H9 (cell line): ENCODE data around the gene BCAR3. TPM values are rescaled to one million over a fixed set of nuclear protein-coding genes. Genes with fewer than 3 reads are reported as not detected.

Source experiments
- DNase-seq: peaks from one replicate; pipeline ENCODE4 v3.0.0-alpha.2; 2017
- H2AFZ ChIP-seq: one replicate; pipeline ENCODE4 v1.6.1; 2013; ENCODE audit warnings: mild to moderate bottlenecking, low read length, control low read depth, moderate library complexity
- H2AK5ac ChIP-seq: 2 replicates; pipeline ENCODE4 v1.6.1; 2013; ENCODE audit warnings: low read length, control low read depth, mixed read lengths; ENCODE audit not compliant: insufficient read length
- H2BK120ac ChIP-seq: one replicate; pipeline ENCODE4 v1.6.1; 2013; ENCODE audit warnings: low read depth, mild to moderate bottlenecking, low read length, control low read depth, inconsistent platforms; ENCODE audit not compliant: poor library complexity, severe bottlenecking
- H2BK12ac ChIP-seq: 2 replicates; pipeline ENCODE4 v1.6.1; 2013; ENCODE audit warnings: low read length, control low read depth, mixed read lengths, low read depth; ENCODE audit not compliant: insufficient read length
- H2BK15ac ChIP-seq: 2 replicates; pipeline ENCODE4 v1.6.1; 2013; ENCODE audit warnings: low read depth, low read length, control low read depth
- H2BK20ac ChIP-seq: one replicate; pipeline ENCODE4 v1.6.1; 2013; ENCODE audit warnings: low read depth, mild to moderate bottlenecking, low read length, control low read depth, inconsistent platforms; ENCODE audit not compliant: poor library complexity, severe bottlenecking
- H2BK5ac ChIP-seq: 2 replicates; pipeline ENCODE4 v1.6.1; 2013; ENCODE audit warnings: low read length, control low read depth, mixed read lengths; ENCODE audit not compliant: insufficient read length
- H3K14ac ChIP-seq: 2 replicates; pipeline ENCODE4 v1.6.1; 2013; ENCODE audit warnings: low read length, control low read depth; ENCODE audit not compliant: insufficient read depth
- H3K18ac ChIP-seq: 2 replicates; pipeline ENCODE4 v1.6.1; 2013; ENCODE audit warnings: low read depth, mild to moderate bottlenecking, mixed read lengths, low read length, control low read depth; ENCODE audit not compliant: insufficient read length
- H3K23ac ChIP-seq: 2 replicates; pipeline ENCODE4 v1.6.1; 2013; ENCODE audit warnings: low read length, control low read depth, mixed read lengths, low read depth; ENCODE audit not compliant: insufficient read length
- H3K23me2 ChIP-seq: 2 replicates; pipeline ENCODE4 v1.6.1; 2013; ENCODE audit warnings: low read depth, mild to moderate bottlenecking, mixed read lengths, low read length, control low read depth; ENCODE audit not compliant: insufficient read length, poor library complexity, severe bottlenecking
- H3K27ac ChIP-seq: 2 replicates; pipeline ENCODE4 v1.5.1; 2013; ENCODE audit warnings: low read length, control low read depth, mixed read lengths, low read depth; ENCODE audit not compliant: insufficient read length
- H3K27me3 ChIP-seq: 2 replicates; pipeline ENCODE4 v1.6.1; 2013; ENCODE audit warnings: low read length, control low read depth, inconsistent platforms; ENCODE audit not compliant: insufficient read depth
- H3K4ac ChIP-seq: 2 replicates; pipeline ENCODE4 v1.6.1; 2013; ENCODE audit warnings: low read depth, mild to moderate bottlenecking, control low read depth, inconsistent platforms, low read length, moderate library complexity
- H3K4me1 ChIP-seq: 2 replicates; pipeline ENCODE4 v1.6.1; 2013; ENCODE audit warnings: low read length, control low read depth, inconsistent platforms; ENCODE audit not compliant: insufficient read depth
- H3K4me2 ChIP-seq: 2 replicates; pipeline ENCODE4 v1.6.1; 2013; ENCODE audit warnings: low read length, control low read depth, mixed read lengths; ENCODE audit not compliant: insufficient read length, insufficient read depth
- H3K56ac ChIP-seq: 2 replicates; pipeline ENCODE4 v1.6.1; 2013; ENCODE audit warnings: low read depth, mild to moderate bottlenecking, mixed read lengths, low read length, control low read depth; ENCODE audit not compliant: insufficient read length
- H3K79me1 ChIP-seq: 2 replicates; pipeline ENCODE4 v1.6.1; 2013; ENCODE audit warnings: low read depth, mild to moderate bottlenecking, moderate library complexity, low read length, control low read depth, inconsistent platforms; ENCODE audit not compliant: insufficient read depth, poor library complexity, severe bottlenecking
- H3K79me2 ChIP-seq: 2 replicates; pipeline ENCODE4 v1.6.1; 2013; ENCODE audit warnings: low read length, control low read depth, inconsistent platforms; ENCODE audit not compliant: insufficient read depth
- H3K9ac ChIP-seq: 2 replicates; pipeline ENCODE4 v1.6.1; 2013; ENCODE audit warnings: low read length, control low read depth, mixed read lengths; ENCODE audit not compliant: insufficient read length; ENCODE audit errors: extremely low read depth
- H3K9me3 ChIP-seq: one replicate; pipeline ENCODE4 v1.6.1; 2013; ENCODE audit warnings: low read depth, low read length, inconsistent platforms; ENCODE audit not compliant: control insufficient read depth
- H3T11ph ChIP-seq: one replicate; pipeline ENCODE4 v1.6.1; 2013; ENCODE audit warnings: mild to moderate bottlenecking, low read length, control low read depth, inconsistent platforms
- H4K20me1 ChIP-seq: one replicate; pipeline ENCODE4 v1.6.1; 2013; ENCODE audit not compliant: control insufficient read depth, insufficient read length, insufficient read depth
- H4K5ac ChIP-seq: 2 replicates; pipeline ENCODE4 v1.6.1; 2013; ENCODE audit warnings: low read depth, mild to moderate bottlenecking, mixed read lengths, low read length, control low read depth; ENCODE audit not compliant: insufficient read length
- H4K8ac ChIP-seq: replicated peaks from 2 replicates; pipeline ENCODE4 v1.6.1; 2013; ENCODE audit warnings: low read length, control low read depth, mixed read lengths, low read depth; ENCODE audit not compliant: insufficient read length
- H4K91ac ChIP-seq: 2 replicates; pipeline ENCODE4 v1.6.1; 2013; ENCODE audit warnings: low read depth, mild to moderate bottlenecking, moderate library complexity, mixed read lengths, low read length, control low read depth; ENCODE audit not compliant: insufficient read length
- H3K27ac Mint-ChIP-seq, 3 experiments: 2 replicates in 2 of 3; 3 replicates in 1 of 3; pipeline ENCODE4 v1.8.0; 2020 to 2021; ENCODE audit warnings: mixed read lengths in 3 of 3, mild to moderate bottlenecking in 1 of 3, moderate library complexity in 1 of 3
- H3K27me3 Mint-ChIP-seq: 2 replicates; pipeline ENCODE4 v1.8.0; 2021; ENCODE audit warnings: low read depth, mild to moderate bottlenecking, moderate library complexity, mixed read lengths
- H3K36me3 Mint-ChIP-seq, 3 experiments: 2 replicates in 2 of 3; 3 replicates in 1 of 3; pipeline ENCODE4 v1.8.0; 2020 to 2021; ENCODE audit warnings: low read depth in 3 of 3, mixed read lengths in 3 of 3; ENCODE audit not compliant: insufficient read depth in 1 of 3
- H3K4me1 Mint-ChIP-seq, 2 experiments: 2 replicates each; pipeline ENCODE4 v1.8.0; 2020; ENCODE audit warnings: mixed read lengths in 2 of 2
- H3K4me3 Mint-ChIP-seq, 2 experiments: 2 replicates in 1 of 2; 3 replicates in 1 of 2; pipeline ENCODE4 v1.8.0; 2020 to 2021; ENCODE audit warnings: mild to moderate bottlenecking in 2 of 2, mixed read lengths in 2 of 2, moderate library complexity in 1 of 2
- H3K9me3 Mint-ChIP-seq, 2 experiments: 2 replicates in 1 of 2; 3 replicates in 1 of 2; pipeline ENCODE4 v1.8.0; 2020; ENCODE audit warnings: mild to moderate bottlenecking in 2 of 2, mixed read lengths in 2 of 2, moderate library complexity in 1 of 2
- CTCF ChIP-seq: fragments of 200-600 bp; sonication (generic); conservative IDR thresholded peaks from 3 replicates; pipeline ENCODE4 v1.8.0; 2021; ENCODE audit warnings: antibody characterized with exemption, mild to moderate bottlenecking
- WGBS: extraction: QIAGEN DNeasy Blood & Tissue Kit; methylation state at CpG from one replicate; pipeline ENCODE4 v1.1.7; 2013; ENCODE audit warnings: missing lambda C conversion rate, low lambda C conversion rate, mixed read lengths; ENCODE audit not compliant: insufficient read length; ENCODE audit errors: extremely low coverage; 5-methylcytosine and 5-hydroxymethylcytosine counted together
- total RNA-seq: library from RNA; stranded (reverse); gene quantifications from 2 replicates; pipeline ENCODE4 v1.2.1, GENCODE V29; 2021

BCAR3 gene
- total RNA-seq, 1 experiment from 2014 or later = 4.9 TPM

- no peak overlapping the region for H3K27ac ChIP-seq
- H3K9ac ChIP-seq = no peak overlapping the region
- H3K27me3 ChIP-seq = no peaks in the 10 kb centered on the region
- H3K79me1 ChIP-seq = no peaks in the 10 kb centered on the region
- no peak overlapping the region for H3K4ac ChIP-seq
- H3K4me1 ChIP-seq = no peaks in the 10 kb centered on the region
- no peak for DNase-seq
- Mint-ChIP-seq H3K36me3 (no peaks in the 10 kb centered on the region), H3K27ac (no peak overlapping the region), H3K4me3 (no peak overlapping the region), H3K4me1 (peaks cover 7 to 10% of the 10 kb centered on the region in 2 experiments; a peak in 2 of 4 replicates), H3K9me3 (no peaks in the 10 kb centered on the region), H3K27me3 (peaks cover under 1% of the 10 kb centered on the region; the same call in 1 of the 2 replicates)
- TF ChIP-seq CTCF = no peak
- peaks cover 3% of the 10 kb centered on the region for H4K20me1 ChIP-seq
- no peak overlapping the region for H4K8ac ChIP-seq
- no peaks in the 10 kb centered on the region for H3K79me2 ChIP-seq
- no peak overlapping the region for H3K4me2 ChIP-seq
- H2AK5ac ChIP-seq = no peak overlapping the region
- no peak overlapping the region for H2BK120ac ChIP-seq
- H2BK12ac ChIP-seq = no peak overlapping the region
- WGBS = no CpG with 5 or more reads among the region's 2 CpGs
- H3K56ac ChIP-seq = no peak overlapping the region
- H2BK20ac ChIP-seq = no peak overlapping the region
- no peaks in the 10 kb centered on the region for H3K23me2 ChIP-seq
- no peak overlapping the region for H4K5ac ChIP-seq
- H3K14ac ChIP-seq = no peak overlapping the region
- no peak overlapping the region for H2AFZ ChIP-seq
- no peak overlapping the region for H3K18ac ChIP-seq
- H3K23ac ChIP-seq = no peak overlapping the region
- no peak overlapping the region for H2BK15ac ChIP-seq
- H3K9me3 ChIP-seq = no peaks in the 10 kb centered on the region
- H4K91ac ChIP-seq = no peak overlapping the region
- no peak overlapping the region for H2BK5ac ChIP-seq
- no peak overlapping the region for H3T11ph ChIP-seq
Observed at GRCh38 chr1:93716941-93717368, 35.3 kb upstream of the BCAR3 start.
